NCI-H2107 treated with DMSO at 0.1 percent for 48 hours (cell line): ENCODE data around the gene SCYL1.

Source experiments
- DNase-seq: peaks from one replicate; lab custom pipeline; 2025; ENCODE audit not compliant: unreplicated experiment; lab: John Stamatoyannopoulos, UW

Gene SCYL1

DNA sequence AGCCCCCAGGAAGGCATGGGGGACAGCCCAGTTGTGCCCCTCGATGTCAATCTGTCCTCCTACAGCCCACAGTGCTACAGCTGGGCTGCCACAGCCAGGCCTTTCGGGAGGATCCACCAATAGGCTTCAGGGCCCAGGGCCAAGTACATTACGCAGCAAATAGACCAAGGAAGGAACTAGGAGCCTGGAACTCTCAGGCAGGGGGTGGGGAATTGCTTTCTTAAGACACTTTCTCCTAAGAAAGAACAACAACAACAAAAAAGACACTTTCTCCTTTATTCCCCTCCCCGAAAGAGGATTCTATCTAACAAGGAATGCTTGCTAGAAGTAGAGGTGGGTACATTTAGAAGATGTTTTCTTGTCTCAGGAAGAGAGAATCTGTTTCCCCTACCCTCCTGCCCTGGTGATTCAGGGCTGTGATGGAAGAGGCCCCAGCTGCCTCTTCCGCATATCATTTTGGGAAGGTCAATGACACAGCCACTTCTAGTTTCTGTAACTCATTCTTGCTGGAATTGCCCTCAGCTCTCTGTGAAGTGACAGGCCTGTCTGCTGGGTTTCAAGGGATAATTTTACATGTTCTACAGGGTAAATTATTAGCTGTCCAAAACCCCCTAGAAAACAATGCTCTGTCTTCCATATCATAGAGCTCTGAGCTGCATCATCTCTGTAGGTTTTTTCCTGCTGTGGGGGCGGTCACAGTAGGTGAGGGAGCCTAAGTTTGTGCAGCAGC, 32.1 kb upstream of the SCYL1 start:
- DNase-seq, result peak; percentile 72

DNA sequence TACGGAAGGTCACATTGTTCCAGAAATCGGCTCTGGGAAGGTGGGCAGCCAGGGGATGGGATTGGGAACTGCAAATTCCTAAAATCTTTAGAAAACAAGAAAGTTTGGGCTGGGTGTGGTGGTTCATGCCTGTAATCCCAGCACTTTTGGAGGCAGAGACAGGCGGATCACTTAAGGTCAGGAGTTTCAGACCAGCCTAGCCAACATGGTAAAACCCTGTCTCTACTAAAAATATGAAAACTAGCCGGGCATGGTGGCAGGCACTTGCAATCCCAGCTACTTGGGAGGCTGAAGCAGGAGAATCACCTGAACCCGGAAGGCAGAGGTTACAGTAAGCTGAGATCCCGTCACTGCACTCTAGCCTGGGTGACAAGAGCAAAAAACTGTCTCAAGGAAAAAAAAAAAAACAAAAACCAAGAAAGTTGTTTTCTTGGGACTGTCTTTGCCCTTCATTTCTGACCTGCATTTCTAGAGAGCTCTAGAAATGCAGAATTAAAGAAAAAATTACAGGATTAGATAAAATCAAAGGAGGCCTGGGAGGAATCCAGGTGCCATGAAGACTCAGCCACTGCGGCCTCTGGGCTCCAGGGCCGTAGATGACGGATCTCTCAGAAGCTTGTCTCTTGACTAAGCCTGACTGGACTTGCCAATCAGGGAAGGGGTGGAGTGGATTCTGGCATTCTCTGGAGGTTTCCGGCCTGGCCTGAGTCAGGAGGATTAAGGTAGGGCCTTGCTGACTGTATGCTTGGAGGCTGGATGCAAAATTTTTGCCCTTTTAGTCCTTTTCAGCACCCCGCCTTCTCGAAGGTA, 31.3 kb upstream of the SCYL1 start:
- no peak for DNase-seq

DNA sequence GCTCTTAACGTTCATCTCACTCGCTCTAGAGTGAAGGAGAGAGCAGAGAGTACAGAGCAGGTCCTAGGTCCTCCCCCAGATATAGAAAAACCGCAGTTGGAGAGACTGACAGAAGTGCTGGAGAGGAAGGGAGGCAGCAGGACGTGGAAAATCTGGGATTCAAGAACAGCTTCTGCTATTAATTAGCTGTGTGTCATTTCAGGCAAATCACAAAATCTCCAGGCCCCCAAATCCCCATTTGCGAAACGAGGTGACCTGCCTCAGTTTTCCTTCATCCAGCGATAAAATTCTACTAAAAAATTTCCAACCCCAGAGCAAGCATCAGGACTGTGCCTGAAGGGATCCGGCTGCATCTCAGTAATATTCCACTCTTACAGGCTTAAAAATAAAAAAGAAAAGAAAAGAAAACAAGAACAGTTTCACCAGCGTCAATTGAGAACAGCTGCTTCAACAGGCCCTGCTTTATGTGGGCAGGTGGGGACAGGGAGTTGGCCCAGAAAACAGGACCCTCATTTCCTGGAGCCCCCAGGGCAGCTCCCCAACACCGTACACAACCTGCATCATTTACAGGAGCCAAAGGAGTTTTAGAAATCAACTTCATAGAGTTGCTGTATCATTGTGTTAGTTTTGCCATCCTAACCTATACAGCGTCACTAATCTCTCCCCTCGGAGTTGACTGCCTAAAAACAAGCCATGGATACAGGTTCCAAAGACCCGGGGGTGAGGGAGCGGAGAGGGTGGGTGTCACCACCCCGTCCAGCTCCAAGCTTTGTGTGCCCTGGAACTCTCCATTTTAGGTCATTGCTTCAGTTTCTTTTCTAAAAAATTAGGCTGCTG, 28.4 kb upstream of the SCYL1 start:
- peak; percentile 77 for DNase-seq

GRCh38 chr11:65497141-65498041, 27.5 kb upstream of the SCYL1 start:
- peak; percentile 97 for DNase-seq

DNA sequence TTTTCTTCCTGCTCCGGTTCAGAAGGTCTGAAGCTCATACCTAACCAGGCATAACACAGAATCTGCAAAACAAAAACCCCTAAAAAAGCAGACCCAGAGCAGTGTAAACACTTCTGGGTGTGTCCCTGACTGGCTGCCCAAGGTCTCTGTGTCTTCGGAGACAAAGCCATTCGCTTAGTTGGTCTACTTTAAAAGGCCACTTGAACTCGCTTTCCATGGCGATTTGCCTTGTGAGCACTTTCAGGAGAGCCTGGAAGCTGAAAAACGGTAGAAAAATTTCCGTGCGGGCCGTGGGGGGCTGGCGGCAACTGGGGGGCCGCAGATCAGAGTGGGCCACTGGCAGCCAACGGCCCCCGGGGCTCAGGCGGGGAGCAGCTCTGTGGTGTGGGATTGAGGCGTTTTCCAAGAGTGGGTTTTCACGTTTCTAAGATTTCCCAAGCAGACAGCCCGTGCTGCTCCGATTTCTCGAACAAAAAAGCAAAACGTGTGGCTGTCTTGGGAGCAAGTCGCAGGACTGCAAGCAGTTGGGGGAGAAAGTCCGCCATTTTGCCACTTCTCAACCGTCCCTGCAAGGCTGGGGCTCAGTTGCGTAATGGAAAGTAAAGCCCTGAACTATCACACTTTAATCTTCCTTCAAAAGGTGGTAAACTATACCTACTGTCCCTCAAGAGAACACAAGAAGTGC, 26.7 kb upstream of the SCYL1 start:
- DNase-seq, result peak; percentile 60

DNA sequence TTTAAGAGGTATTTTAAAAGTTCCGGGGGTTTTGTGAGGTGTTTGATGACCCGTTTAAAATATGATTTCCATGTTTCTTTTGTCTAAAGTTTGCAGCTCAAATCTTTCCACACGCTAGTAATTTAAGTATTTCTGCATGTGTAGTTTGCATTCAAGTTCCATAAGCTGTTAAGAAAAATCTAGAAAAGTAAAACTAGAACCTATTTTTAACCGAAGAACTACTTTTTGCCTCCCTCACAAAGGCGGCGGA, 26.2 kb upstream of the SCYL1 start:
- no peak for DNase-seq

DNA sequence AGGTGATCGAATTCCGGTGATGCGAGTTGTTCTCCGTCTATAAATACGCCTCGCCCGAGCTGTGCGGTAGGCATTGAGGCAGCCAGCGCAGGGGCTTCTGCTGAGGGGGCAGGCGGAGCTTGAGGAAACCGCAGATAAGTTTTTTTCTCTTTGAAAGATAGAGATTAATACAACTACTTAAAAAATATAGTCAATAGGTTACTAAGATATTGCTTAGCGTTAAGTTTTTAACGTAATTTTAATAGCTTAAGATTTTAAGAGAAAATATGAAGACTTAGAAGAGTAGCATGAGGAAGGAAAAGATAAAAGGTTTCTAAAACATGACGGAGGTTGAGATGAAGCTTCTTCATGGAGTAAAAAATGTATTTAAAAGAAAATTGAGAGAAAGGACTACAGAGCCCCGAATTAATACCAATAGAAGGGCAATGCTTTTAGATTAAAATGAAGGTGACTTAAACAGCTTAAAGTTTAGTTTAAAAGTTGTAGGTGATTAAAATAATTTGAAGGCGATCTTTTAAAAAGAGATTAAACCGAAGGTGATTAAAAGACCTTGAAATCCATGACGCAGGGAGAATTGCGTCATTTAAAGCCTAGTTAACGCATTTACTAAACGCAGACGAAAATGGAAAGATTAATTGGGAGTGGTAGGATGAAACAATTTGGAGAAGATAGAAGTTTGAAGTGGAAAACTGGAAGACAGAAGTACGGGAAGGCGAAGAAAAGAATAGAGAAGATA, 25.7 kb upstream of the SCYL1 start, which contains the start of gene MALAT1:
Gene MALAT1, plus strand, starts transcription at position 69 of the 736 bp plus-strand sequence.
- DNase-seq, result peak; percentile 91

DNA sequence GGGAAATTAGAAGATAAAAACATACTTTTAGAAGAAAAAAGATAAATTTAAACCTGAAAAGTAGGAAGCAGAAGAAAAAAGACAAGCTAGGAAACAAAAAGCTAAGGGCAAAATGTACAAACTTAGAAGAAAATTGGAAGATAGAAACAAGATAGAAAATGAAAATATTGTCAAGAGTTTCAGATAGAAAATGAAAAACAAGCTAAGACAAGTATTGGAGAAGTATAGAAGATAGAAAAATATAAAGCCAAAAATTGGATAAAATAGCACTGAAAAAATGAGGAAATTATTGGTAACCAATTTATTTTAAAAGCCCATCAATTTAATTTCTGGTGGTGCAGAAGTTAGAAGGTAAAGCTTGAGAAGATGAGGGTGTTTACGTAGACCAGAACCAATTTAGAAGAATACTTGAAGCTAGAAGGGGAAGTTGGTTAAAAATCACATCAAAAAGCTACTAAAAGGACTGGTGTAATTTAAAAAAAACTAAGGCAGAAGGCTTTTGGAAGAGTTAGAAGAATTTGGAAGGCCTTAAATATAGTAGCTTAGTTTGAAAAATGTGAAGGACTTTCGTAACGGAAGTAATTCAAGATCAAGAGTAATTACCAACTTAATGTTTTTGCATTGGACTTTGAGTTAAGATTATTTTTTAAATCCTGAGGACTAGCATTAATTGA, 25.0 kb upstream of the SCYL1 start:
- DNase-seq, result peak; percentile 78

DNA sequence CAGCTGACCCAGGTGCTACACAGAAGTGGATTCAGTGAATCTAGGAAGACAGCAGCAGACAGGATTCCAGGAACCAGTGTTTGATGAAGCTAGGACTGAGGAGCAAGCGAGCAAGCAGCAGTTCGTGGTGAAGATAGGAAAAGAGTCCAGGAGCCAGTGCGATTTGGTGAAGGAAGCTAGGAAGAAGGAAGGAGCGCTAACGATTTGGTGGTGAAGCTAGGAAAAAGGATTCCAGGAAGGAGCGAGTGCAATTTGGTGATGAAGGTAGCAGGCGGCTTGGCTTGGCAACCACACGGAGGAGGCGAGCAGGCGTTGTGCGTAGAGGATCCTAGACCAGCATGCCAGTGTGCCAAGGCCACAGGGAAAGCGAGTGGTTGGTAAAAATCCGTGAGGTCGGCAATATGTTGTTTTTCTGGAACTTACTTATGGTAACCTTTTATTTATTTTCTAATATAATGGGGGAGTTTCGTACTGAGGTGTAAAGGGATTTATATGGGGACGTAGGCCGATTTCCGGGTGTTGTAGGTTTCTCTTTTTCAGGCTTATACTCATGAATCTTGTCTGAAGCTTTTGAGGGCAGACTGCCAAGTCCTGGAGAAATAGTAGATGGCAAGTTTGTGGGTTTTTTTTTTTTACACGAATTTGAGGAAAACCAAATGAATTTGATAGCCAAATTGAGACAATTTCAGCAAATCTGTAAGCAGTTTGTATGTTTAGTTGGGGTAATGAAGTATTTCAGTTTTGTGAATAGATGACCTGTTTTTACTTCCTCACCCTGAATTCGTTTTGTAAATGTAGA, 24.3 kb upstream of the SCYL1 start:
- DNase-seq, result no peak

GRCh38 chr11:65501186-65501471, 23.8 kb upstream of the SCYL1 start:
- peak; percentile 55 for DNase-seq

GRCh38 chr11:65501472-65502273, 23.2 kb upstream of the SCYL1 start:
- DNase-seq, result peak; percentile 75

- DNase-seq, result no peak
These were observed 22.7 kb upstream of the SCYL1 start for GRCh38 chr11:65502274-65502554.

DNA sequence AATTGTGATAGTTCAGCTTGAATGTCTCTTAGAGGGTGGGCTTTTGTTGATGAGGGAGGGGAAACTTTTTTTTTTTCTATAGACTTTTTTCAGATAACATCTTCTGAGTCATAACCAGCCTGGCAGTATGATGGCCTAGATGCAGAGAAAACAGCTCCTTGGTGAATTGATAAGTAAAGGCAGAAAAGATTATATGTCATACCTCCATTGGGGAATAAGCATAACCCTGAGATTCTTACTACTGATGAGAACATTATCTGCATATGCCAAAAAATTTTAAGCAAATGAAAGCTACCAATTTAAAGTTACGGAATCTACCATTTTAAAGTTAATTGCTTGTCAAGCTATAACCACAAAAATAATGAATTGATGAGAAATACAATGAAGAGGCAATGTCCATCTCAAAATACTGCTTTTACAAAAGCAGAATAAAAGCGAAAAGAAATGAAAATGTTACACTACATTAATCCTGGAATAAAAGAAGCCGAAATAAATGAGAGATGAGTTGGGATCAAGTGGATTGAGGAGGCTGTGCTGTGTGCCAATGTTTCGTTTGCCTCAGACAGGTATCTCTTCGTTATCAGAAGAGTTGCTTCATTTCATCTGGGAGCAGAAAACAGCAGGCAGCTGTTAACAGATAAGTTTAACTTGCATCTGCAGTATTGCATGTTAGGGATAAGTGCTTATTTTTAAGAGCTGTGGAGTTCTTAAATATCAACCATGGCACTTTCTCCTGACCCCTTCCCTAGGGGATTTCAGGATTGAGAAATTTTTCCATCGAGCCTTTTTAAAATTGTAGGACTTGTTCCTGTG, 22.1 kb upstream of the SCYL1 start:
- DNase-seq, result peak; percentile 70

- peak; percentile 50 for DNase-seq
These were observed 21.4 kb upstream of the SCYL1 start for GRCh38 chr11:65503368-65503948.

DNA sequence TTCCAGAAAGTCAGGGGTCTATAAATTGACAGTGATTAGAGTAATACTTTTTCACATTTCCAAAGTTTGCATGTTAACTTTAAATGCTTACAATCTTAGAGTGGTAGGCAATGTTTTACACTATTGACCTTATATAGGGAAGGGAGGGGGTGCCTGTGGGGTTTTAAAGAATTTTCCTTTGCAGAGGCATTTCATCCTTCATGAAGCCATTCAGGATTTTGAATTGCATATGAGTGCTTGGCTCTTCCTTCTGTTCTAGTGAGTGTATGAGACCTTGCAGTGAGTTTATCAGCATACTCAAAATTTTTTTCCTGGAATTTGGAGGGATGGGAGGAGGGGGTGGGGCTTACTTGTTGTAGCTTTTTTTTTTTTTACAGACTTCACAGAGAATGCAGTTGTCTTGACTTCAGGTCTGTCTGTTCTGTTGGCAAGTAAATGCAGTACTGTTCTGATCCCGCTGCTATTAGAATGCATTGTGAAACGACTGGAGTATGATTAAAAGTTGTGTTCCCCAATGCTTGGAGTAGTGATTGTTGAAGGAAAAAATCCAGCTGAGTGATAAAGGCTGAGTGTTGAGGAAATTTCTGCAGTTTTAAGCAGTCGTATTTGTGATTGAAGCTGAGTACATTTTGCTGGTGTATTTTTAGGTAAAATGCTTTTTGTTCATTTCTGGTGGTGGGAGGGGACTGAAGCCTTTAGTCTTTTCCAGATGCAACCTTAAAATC, 20.8 kb upstream of the SCYL1 start:
- peak; percentile 65 for DNase-seq
